K562 (cell line): Measurements from ENCODE around the gene GARNL3. TPM values are rescaled to one million over a fixed set of nuclear protein-coding genes. Genes with fewer than 3 reads are reported as not detected.

Experiments used
- ATF3 ChIP-seq, 2 experiments: fragments of 450-650 bp in 1 of 2; sonication (generic) in 1 of 2; formaldehyde crosslinking in 1 of 2; IDR thresholded peaks in 1 of 2; conservative IDR thresholded peaks in 1 of 2; 2 replicates each; pipeline versions ENCODE4 v1.6.1 to v1.8.1; 2016 to 2023; ENCODE audit warnings: mild to moderate bottlenecking in 2 of 2, moderate library complexity in 2 of 2, inconsistent platforms in 1 of 2, missing genetic modification reagents in 1 of 2
- ATF7 ChIP-seq: fragments of 450-650 bp; IDR thresholded peaks from 2 replicates; pipeline ENCODE4 v1.7.1; 2014; ENCODE audit warnings: mild to moderate bottlenecking, moderate library complexity
- IRF9 ChIP-seq: fragments of 450-650 bp; IDR thresholded peaks from 2 replicates; pipeline ENCODE4 v1.6.1; 2016; ENCODE audit warnings: missing biosample characterization, missing genetic modification characterization
- RAD21 ChIP-seq, 2 experiments: fragments of 250-450 bp in 1 of 2; fragments of 450-650 bp in 1 of 2; sonication (Bioruptor Pico) in 1 of 2; formaldehyde crosslinking in 1 of 2; IDR thresholded peaks in 1 of 2; conservative IDR thresholded peaks in 1 of 2; 2 replicates each; pipeline versions ENCODE4 v1.4.0 to v1.8.0; 2020 to 2022; ENCODE audit warnings: mild to moderate bottlenecking in 2 of 2, moderate library complexity in 1 of 2
- STAT6 ChIP-seq: sonication (generic); formaldehyde crosslinking; IDR thresholded peaks from 2 replicates; pipeline ENCODE4 v1.8.1; 2023; ENCODE audit warnings: mild to moderate bottlenecking, missing genetic modification reagents
- TRIM24 ChIP-seq, 2 experiments: fragments of 450-650 bp; IDR thresholded peaks; 2 replicates each; pipeline ENCODE4 v1.6.1; 2016
- polyA plus RNA-seq, 8 experiments: library from polyadenylated mRNA; depleted of rRNA in 4 of 8; stranded (reverse) in 5 of 8; unstranded in 3 of 8; fragments of >200 nt; fragmentation: Nextera tagmentation in 2 of 8; fragmentation: Illumina TruSeq in 1 of 8; extraction: Ambion mirVana in 2 of 8; extraction: Trizol in 1 of 8; gene quantifications; 2 replicates each; pipeline versions ENCODE4 v1.2.1 to v1.2.3, GENCODE V29; 2011 to 2014; ENCODE audit warnings: inconsistent platforms in 1 of 8, missing spikeins in 1 of 8
- total RNA-seq, 7 experiments: library from RNA; depleted of rRNA in 6 of 7; stranded (reverse); fragments of >200 nt in 6 of 7; fragmentation: Illumina TruSeq in 2 of 7; extraction: Trizol in 2 of 7; gene quantifications; 2 replicates each; pipeline versions ENCODE4 v1.2.1 to v1.2.3, GENCODE V29; 2011 to 2021; ENCODE audit warnings: low replicate concordance in 1 of 7

GARNL3 gene
- total and polyA plus RNA-seq, 9 of the 15 experiments (the other 6 are each of a cell fraction or from before 2014, with no cell fraction given), result 0.35 to 2.7 (median 1.6) TPM

GRCh38 chr9:127308652-127309434 is 44.3 kb downstream of the GARNL3 start (continued):
- TF ChIP-seq ATF7 (peak; percentile 62; the same call in 1 of the 2 replicates), RAD21 (CRISPR knock-in tag; conservative IDR thresholded peaks at IDR 0.05 in 1 of 2, IDR thresholded peaks at IDR 0.05 in 1 of 2) (no peak), IRF9 (peak; percentile 59; the same call in 1 of the 2 replicates), TRIM24 (IDR thresholded peaks at IDR 0.05) (0 out of 4 replicates have a peak, but pooled peaks of 1 of the 2 experiments have one; percentile 10), STAT6 (CRISPR knock-in tag) (no peak), ATF3 (IDR thresholded peaks at IDR 0.05) (peak; percentile 46; the same call in 1 of the 2 replicates), ATF3 (CRISPR knock-in tag; conservative IDR thresholded peaks at IDR 0.05) (no peak)
